ENCODE results near the gene SLC38A3. TPM values are rescaled to one million over a fixed set of nuclear protein-coding genes. Genes with fewer than 3 reads are reported as not detected.
A peak's percentile ranks its signal among the peaks of the same experiment; 100 is the strongest.

The SLC38A3 gene
- total RNA-seq, 1 donor, result 0.27 TPM

DNA sequence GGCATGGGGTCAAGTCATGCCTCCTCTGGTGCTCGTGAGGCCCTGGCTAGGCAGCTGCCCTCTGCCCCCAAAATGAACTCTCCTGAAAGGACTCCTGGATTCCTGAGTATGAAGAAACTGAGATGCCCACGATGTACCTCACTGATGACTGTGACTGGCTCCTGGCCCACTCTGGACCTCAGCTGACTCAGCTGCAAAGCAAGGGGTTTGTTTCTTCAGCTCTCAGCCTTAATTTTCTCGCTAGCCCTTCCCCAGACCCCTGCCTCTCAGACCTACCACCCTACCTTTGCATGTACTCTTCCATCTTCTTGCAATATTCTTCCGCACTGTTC is 25.7 kb downstream of the SLC38A3 start:
- DNase-seq (ENCODE audit: low read depth), result no peak
- TF ChIP-seq, protein P1, sequence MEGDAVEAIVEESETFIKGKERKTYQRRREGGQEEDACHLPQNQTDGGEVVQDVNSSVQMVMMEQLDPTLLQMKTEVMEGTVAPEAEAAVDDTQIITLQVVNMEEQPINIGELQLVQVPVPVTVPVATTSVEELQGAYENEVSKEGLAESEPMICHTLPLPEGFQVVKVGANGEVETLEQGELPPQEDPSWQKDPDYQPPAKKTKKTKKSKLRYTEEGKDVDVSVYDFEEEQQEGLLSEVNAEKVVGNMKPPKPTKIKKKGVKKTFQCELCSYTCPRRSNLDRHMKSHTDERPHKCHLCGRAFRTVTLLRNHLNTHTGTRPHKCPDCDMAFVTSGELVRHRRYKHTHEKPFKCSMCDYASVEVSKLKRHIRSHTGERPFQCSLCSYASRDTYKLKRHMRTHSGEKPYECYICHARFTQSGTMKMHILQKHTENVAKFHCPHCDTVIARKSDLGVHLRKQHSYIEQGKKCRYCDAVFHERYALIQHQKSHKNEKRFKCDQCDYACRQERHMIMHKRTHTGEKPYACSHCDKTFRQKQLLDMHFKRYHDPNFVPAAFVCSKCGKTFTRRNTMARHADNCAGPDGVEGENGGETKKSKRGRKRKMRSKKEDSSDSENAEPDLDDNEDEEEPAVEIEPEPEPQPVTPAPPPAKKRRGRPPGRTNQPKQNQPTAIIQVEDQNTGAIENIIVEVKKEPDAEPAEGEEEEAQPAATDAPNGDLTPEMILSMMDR (IDR thresholded peaks at IDR 0.05; ENCODE audit: insufficient read depth, low read length), result no peak
- H3K4me3 ChIP-seq (ENCODE audit: low read depth, low read length), result no peak overlapping the region

- TF ChIP-seq, protein P1 (IDR thresholded peaks at IDR 0.05; ENCODE audit: insufficient read depth, low read length), result no peak
- no peak for DNase-seq (ENCODE audit: low read depth)
- no peak overlapping the region for H3K4me3 ChIP-seq (ENCODE audit: low read depth, low read length)
Observed at GRCh38 chr3:50231581-50231980, 26.5 kb downstream of the SLC38A3 start.

- DNase-seq (ENCODE audit: low read depth), result no peak
- TF ChIP-seq, protein P1 (IDR thresholded peaks at IDR 0.05; ENCODE audit: insufficient read depth, low read length), result no peak
- H3K4me3 ChIP-seq (ENCODE audit: low read depth, low read length), result no peak overlapping the region
Observed at GRCh38 chr3:50232303-50232702, 27.2 kb downstream of the SLC38A3 start.

GRCh38 chr3:50233176-50233575 is 28.1 kb downstream of the SLC38A3 start:
- H3K4me3 ChIP-seq (ENCODE audit: low read depth, low read length), result no peak overlapping the region
- no peak for DNase-seq (ENCODE audit: low read depth)
- TF ChIP-seq, protein P1 (IDR thresholded peaks at IDR 0.05; ENCODE audit: insufficient read depth, low read length), result no peak

GRCh38 chr3:50235716-50236483 is 30.8 kb downstream of the SLC38A3 start, which contains the start of gene GNAI2:
Gene GNAI2, plus strand, starts transcription at chr3:50236204. Its CDS starts 132 bp downstream, at chr3:50236336.
- DNase-seq (ENCODE audit: low read depth), result peak; percentile 95
- TF ChIP-seq, protein P1 (IDR thresholded peaks at IDR 0.05; ENCODE audit: insufficient read depth, low read length), result no peak
- H3K4me3 ChIP-seq (ENCODE audit: low read depth, low read length), result peak within 1 kb of the TSS; percentile 93

DNA sequence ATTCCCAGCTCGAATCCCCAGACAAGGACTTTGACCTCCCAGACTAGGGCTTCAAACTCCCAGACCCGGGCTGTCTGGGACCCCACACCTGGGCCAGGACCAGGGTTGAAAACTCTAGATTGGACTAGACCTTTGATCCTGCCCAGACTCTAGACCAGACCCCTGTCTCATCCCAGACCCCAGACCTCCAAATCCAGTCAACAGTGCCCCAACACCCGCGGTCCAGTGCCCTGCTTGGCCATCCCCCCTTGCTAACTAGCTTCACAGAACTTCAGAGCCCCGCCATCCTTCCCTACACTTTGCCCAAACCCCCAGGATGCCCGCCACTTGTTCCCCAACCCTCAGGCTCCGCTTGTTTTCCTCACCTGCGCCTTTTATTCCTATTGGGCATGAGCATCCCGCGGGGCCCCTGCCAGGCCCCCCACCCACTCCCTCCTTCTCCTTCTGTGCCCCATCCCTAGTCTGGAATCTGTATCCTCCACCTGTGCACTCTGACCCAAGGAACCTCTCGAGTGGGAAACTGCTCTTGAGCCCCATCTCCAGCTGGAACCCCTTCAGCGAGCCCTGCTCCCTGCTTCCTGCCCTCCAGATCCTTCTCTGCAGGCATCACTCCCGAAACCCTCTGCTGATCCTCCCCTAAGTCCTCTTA is 31.5 kb downstream of the SLC38A3 start:
- DNase-seq (ENCODE audit: low read depth), result no peak
- H3K4me3 ChIP-seq (ENCODE audit: low read depth, low read length), result peak overlapping the region; percentile 93
- TF ChIP-seq, protein P1 (IDR thresholded peaks at IDR 0.05; ENCODE audit: insufficient read depth, low read length), result no peak
